Stomach (tissue), 4 donors: ENCODE results near the gene ELMO1.

Experiments
- POLR2AphosphoS5 ChIP-seq, 3 donors: sonication (generic); formaldehyde crosslinking; IDR thresholded peaks; one replicate each; pipeline ENCODE4 v1.6.1; 2016; ENCODE audit warnings: antibody characterized with exemption in 3 of 3
- TF ChIP-seq, protein P1 (sequence below), 7 experiments: fragments of 450-650 bp in 4 of 7; fragments of 200-600 bp in 3 of 7; sonication (generic) in 3 of 7; IDR thresholded peaks; one replicate each; pipeline ENCODE4 v1.5.1; 2016 to 2019; ENCODE audit warnings: antibody characterized with exemption in 7 of 7, control low read depth in 2 of 7, mild to moderate bottlenecking in 1 of 7

GRCh38 chr7:36905841-36906240 lies 542.8 kb downstream of the ELMO1 start:
- TF ChIP-seq POLR2AphosphoS5 (IDR thresholded peaks at IDR 0.05): no peak
- TF ChIP-seq, protein P1, sequence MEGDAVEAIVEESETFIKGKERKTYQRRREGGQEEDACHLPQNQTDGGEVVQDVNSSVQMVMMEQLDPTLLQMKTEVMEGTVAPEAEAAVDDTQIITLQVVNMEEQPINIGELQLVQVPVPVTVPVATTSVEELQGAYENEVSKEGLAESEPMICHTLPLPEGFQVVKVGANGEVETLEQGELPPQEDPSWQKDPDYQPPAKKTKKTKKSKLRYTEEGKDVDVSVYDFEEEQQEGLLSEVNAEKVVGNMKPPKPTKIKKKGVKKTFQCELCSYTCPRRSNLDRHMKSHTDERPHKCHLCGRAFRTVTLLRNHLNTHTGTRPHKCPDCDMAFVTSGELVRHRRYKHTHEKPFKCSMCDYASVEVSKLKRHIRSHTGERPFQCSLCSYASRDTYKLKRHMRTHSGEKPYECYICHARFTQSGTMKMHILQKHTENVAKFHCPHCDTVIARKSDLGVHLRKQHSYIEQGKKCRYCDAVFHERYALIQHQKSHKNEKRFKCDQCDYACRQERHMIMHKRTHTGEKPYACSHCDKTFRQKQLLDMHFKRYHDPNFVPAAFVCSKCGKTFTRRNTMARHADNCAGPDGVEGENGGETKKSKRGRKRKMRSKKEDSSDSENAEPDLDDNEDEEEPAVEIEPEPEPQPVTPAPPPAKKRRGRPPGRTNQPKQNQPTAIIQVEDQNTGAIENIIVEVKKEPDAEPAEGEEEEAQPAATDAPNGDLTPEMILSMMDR (IDR thresholded peaks at IDR 0.05): no peak
